Panc1 (cell line): ENCODE measurements around the gene TRPM5. TPM values are rescaled to one million over a fixed set of nuclear protein-coding genes. Genes with fewer than 3 reads are reported as not detected.

ENCODE experiments used
- ATAC-seq: fragments of 200-7000 bp; cut with Tn5 transposase; 2 replicates; pipeline ENCODE4 v1.9.1; 2020; ENCODE audit warnings: mild to moderate bottlenecking, moderate library complexity
- BruUV-seq: library from RNA; stranded (reverse); fragments of 400-500 nt; replicated peaks from 2 replicates; lab custom pipeline; 2021; lab: Mats Ljungman, UMichigan
- CTCF ChIA-PET: fragments of 300-600 bp; sonication (Branson Sonifier 250); formaldehyde crosslinking; loops from one replicate; lab custom pipeline; 2022; ENCODE audit warnings: antibody characterized with exemption; lab: Charles Lee
- POLR2A ChIA-PET: fragments of 300-600 bp; sonication (Branson Sonifier 250); formaldehyde crosslinking; loops from one replicate; lab custom pipeline; 2022; ENCODE audit warnings: antibody characterized with exemption; lab: Charles Lee
- DNase-seq: peaks from one replicate; pipeline ENCODE4 v3.0.0-alpha.2; 2010; ENCODE audit warnings: low read depth, low spot score
- H3K27ac ChIP-seq: 2 replicates; pipeline ENCODE4 v1.5.1; 2011; ENCODE audit warnings: mild to moderate bottlenecking, low read length, inconsistent platforms
- H3K27me3 ChIP-seq: fragments of 200-500 bp; sonication (Bioruptor generic); 2 replicates; pipeline ENCODE4 v1.6.0; 2014; ENCODE audit warnings: low read length, inconsistent platforms; ENCODE audit not compliant: control insufficient read depth, insufficient read depth
- H3K36me3 ChIP-seq: fragments of 200-500 bp; sonication (Bioruptor generic); 2 replicates; pipeline ENCODE4 v1.5.1; 2014; ENCODE audit warnings: inconsistent platforms, mild to moderate bottlenecking, low read length, moderate library complexity; ENCODE audit not compliant: control insufficient read depth, insufficient read depth
- H3K4me1 ChIP-seq: 2 replicates; pipeline ENCODE4 v1.5.1; 2011; ENCODE audit warnings: inconsistent platforms, mild to moderate bottlenecking, low read length, moderate library complexity; ENCODE audit not compliant: control insufficient read depth, insufficient read depth
- H3K4me3 ChIP-seq, 2 experiments: 2 replicates each; pipeline ENCODE4 v1.5.1; 2011 to 2012; ENCODE audit warnings: low read depth in 2 of 2, low read length in 2 of 2, mild to moderate bottlenecking in 2 of 2, inconsistent platforms in 1 of 2, moderate library complexity in 1 of 2
- H3K9me3 ChIP-seq: fragments of 200-500 bp; sonication (Bioruptor generic); 2 replicates; pipeline ENCODE4 v1.5.1; 2014; ENCODE audit warnings: low read depth, mild to moderate bottlenecking, inconsistent platforms, low read length, moderate library complexity; ENCODE audit not compliant: control insufficient read depth, insufficient read depth
- CTCF ChIP-seq: fragments of 450-650 bp; IDR thresholded peaks from 2 replicates; pipeline ENCODE4 v1.5.1; 2017; ENCODE audit warnings: mild to moderate bottlenecking
- POLR2AphosphoS5 ChIP-seq: IDR thresholded peaks from 2 replicates; pipeline ENCODE4 v1.6.1; 2012; ENCODE audit warnings: mild to moderate bottlenecking, low read depth, low read length, moderate library complexity
- REST ChIP-seq, 2 experiments: IDR thresholded peaks; 2 replicates each; pipeline ENCODE4 v1.6.1; 2011 to 2012; ENCODE audit warnings: low read depth in 2 of 2, control low read depth in 1 of 2, low read length in 1 of 2, mild to moderate bottlenecking in 1 of 2, moderate library complexity in 1 of 2; ENCODE audit not compliant: insufficient read depth in 1 of 2
- SIN3A ChIP-seq: IDR thresholded peaks from 2 replicates; pipeline ENCODE4 v1.6.1; 2012; ENCODE audit warnings: low read depth, mild to moderate bottlenecking, low read length, moderate library complexity, borderline replicate concordance; ENCODE audit not compliant: insufficient read depth
- TCF7L2 ChIP-seq: IDR thresholded peaks from 2 replicates; pipeline ENCODE4 v1.6.1; 2011; ENCODE audit warnings: mild to moderate bottlenecking, low read depth, low read length, inconsistent platforms
- in situ Hi-C: cut with HindIII; loops from 2 replicates; pipeline ENCODE4 v1.10.0; 2016; ENCODE audit warnings: low sequenced_read_pairs, low pct_unique_long_range_greater_than_20kb
- intact Hi-C: fragments of 100-400 bp; cut with micrococcal nuclease; formaldehyde crosslinking; loops from one replicate; pipeline ENCODE4 v1.10.0; 2022; ENCODE audit not compliant: unreplicated experiment
- total RNA-seq: library from RNA; stranded (reverse); gene quantifications from one replicate; pipeline ENCODE4 v1.2.1, GENCODE V29; 2021; ENCODE audit not compliant: unreplicated experiment

TRPM5 gene
- total RNA-seq, 1 experiment from 2014 or later: 0.08 TPM

- Histone ChIP-seq H3K4me1 (no peaks in the 10 kb centered on the region), H3K27me3 (peaks cover 6% of the 10 kb centered on the region), H3K36me3 (no peaks in the 10 kb centered on the region), H3K4me3 (no peak overlapping the region), H3K27ac (no peak overlapping the region), H3K9me3 (no peaks in the 10 kb centered on the region)
- POLR2A ChIA-PET: no interaction called here
- ATAC-seq: no peak
- no TSS peak for BruUV-seq
- CTCF ChIA-PET: no interaction called here
- no peak for TF ChIP-seq TCF7L2
- TF ChIP-seq POLR2AphosphoS5: no peak
- no peak for TF ChIP-seq CTCF
- TF ChIP-seq SIN3A: no peak
- TF ChIP-seq REST (IDR thresholded peaks at IDR 0.05; ENCODE audit: insufficient read depth in 1 of 2, low read depth in 2 of 2, low read length in 1 of 2): no peak
- DNase-seq: no peak
- in situ Hi-C loops: no loop called here
- intact Hi-C loops: no loop called here
These were observed 9.1 kb upstream of the TRPM5 start for GRCh38 chr11:2453436-2453835.

- in situ Hi-C loops: no loop called here
- Histone ChIP-seq H3K27me3 (peaks cover 6% of the 10 kb centered on the region), H3K36me3 (no peaks in the 10 kb centered on the region), H3K9me3 (no peaks in the 10 kb centered on the region), H3K4me1 (no peaks in the 10 kb centered on the region), H3K27ac (no peak overlapping the region), H3K4me3 (no peak overlapping the region)
- ATAC-seq (no peak), DNase-seq (no peak)
- POLR2A ChIA-PET: interaction anchor here (0.6 kb wide), 1 partner anchor 536 kb away, joined by 3 read pairs; no protein-coding TSS in a partner anchor
- CTCF ChIA-PET: no interaction called here
- no TSS peak for BruUV-seq
- no peak for TF ChIP-seq POLR2AphosphoS5
- TF ChIP-seq TCF7L2: no peak
- no peak for TF ChIP-seq REST (IDR thresholded peaks at IDR 0.05; ENCODE audit: insufficient read depth in 1 of 2, low read depth in 2 of 2, low read length in 1 of 2)
- no peak for TF ChIP-seq CTCF
- TF ChIP-seq SIN3A: no peak
- intact Hi-C loops: no loop called here
These were observed 8.2 kb upstream of the TRPM5 start for GRCh38 chr11:2452321-2453012.
